MV-4-11 (cell line): ENCODE data around the gene IFNG.

Source experiments
- DNase-seq: peaks from one replicate; lab custom pipeline; 2025; lab: John Stamatoyannopoulos, UW

Gene IFNG

DNA sequence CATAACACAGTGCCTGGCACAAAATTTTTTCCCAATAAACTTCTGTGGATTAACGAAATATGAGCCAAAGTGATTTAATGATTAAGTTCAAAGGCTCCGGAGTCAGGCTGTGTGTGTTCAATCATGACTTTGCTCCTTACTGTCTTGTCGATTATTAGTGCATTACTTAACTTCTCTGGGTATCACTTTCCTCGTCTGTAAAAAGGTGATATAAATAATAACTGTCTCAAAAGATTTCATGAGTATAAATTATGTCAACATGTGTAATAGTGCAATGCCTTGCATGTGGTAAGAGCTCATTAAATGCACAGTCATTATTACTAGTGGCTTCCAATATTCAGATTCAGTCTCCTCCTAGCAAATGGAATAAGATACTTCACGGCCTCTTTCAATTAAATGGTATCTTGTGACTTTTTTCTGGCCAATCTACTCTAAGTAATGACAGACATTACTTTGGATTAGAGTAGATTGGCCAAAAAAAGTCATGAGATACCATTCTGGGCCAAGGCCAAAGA is 6.8 kb upstream of the IFNG start:
- DNase-seq = no peak

GRCh38 chr12:68163560-68164081 is 4.1 kb upstream of the IFNG start:
- DNase-seq = no peak

- no peak for DNase-seq
Measured at GRCh38 chr12:68162374-68162773, 2.8 kb upstream of the IFNG start.

- peak; percentile 24 for DNase-seq
Measured at GRCh38 chr12:68158432-68158831, 1.1 kb downstream of the IFNG start.

- no peak for DNase-seq
Measured at GRCh38 chr12:68157380-68157779, 2.2 kb downstream of the IFNG start.

DNA sequence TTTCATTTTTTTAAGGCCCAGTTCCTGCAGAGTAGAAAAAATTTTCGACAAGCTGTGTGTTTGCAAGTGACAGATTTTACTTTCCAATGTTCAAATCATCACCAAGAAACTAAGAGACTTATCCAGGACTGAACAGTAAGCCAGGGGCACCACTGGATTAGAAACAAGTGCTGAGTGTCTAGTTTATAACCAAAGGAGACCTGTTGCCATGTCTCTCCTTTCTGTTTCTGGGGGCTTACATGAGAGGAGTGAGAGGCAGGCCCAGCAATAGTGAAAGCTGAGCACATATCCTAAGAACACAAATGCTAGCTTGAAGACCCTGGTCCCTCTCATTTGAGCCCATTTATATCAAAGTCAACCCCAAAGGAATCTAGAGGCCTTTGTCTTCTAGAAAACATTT is 2.9 kb downstream of the IFNG start:
- DNase-seq = no peak

DNA sequence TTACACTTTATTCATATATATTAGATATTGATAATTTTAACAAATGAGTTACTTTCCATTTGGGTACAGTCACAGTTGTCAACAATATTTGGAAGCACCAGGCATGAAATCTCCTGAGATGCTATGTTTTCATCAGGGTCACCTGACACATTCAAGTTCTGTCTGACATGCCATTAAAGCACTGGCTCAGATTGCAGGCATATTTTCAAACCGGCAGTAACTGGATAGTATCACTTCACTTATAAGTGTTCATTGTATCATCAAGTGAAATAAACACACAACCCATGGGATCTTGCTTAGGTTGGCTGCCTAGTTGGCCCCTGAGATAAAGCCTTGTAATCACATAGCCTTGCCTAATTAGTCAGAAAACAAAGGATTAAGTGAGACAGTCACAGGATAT is 4.8 kb downstream of the IFNG start:
- DNase-seq = no peak

DNA sequence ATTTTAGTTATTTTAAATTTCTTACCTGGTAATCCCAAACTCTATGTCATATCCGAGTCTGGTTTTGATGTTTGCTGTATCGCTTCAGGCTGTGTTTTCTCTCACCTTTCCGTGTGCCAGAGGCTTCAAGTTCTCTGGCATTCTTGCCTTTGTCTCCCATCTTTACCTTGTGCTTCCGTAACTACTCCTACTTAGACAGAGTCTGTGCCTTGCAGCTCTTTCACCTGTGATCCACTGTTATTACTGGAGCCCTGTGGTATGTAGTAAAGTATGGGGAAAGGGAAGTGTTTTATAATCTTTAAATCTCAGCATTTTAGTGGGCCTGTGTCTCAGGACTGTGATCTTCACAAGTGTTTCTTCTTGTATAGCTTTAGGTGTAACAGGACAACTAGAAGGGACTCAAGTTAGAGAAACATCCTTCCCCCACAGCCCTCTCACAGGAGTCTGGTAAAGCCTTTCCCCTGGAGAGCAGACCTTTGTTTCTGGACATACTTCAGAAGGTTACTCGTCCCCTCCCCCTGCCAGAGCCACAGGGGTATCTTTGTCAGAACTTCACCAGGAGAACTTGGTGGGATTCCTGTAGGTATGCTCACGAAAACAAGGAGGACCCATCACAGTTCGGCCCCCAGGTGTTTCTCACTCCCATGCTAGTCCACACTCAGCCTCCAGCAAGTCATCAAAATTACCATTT is 11.1 kb downstream of the IFNG start:
- no peak for DNase-seq

DNA sequence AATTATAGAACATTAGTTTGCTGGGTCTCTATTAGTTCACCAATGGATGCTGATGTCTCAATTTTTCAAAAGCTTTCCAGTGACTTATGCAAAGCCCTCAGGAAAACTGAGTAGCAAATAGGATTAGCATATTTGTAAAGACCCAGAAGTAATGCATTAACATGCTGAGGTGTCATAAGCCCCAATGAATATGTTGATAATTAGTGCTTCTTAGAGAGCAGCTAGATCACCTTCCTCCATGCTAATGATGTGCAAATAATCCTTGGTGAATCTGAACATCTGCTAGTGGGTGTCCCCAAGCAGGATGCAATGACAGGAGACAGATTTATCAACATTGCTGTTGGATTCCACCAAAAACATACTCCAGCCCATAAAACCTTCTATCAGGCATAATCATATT is 19.0 kb downstream of the IFNG start:
- DNase-seq = no peak

GRCh38 chr12:68139941-68140340 is 19.6 kb downstream of the IFNG start:
- DNase-seq = peak; percentile 43

- no peak for DNase-seq
Measured at GRCh38 chr12:68139001-68139400, 20.5 kb downstream of the IFNG start.

DNA sequence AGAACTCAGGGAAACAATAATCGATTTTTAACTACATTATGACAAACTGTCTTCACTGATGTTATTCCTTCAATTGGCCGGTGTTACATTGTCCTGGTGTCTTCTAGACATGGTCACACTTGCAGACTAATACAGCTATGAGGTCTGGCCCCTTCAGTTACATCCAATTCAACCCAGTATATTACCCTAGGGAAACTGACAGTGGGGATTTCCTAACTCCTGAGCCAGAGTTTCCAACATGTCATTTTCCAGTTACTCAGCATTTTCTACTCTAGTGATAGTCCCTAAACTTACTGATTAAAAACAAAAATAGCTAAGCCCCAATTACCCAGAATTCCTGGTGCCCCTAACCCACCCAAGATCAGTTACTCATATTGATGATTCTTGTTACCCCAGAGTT is 21.1 kb downstream of the IFNG start:
- DNase-seq = no peak

DNA sequence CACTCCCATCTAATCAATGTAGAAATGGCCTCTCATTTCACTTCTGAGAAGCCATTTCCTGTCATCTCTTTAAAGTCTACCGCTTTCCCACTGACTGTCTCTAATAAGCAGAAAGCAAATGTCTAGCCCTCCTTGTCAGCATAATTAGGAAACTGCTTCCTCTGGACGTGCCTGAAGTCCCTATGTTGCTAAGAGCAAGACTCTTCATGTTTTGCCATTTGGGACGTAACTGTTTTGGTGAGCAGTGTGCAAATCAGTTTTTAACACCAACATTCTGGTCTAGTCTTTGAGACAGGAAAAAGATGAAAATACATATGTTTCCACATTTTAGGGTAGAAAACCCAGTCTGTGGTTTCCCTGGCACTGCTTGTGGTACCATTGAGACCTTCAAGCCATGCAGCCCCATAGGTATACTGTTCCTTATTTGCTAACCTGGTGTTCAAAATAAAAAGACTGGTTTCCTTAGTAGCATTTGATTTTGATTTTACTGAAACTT is 22.2 kb downstream of the IFNG start:
- DNase-seq = no peak

DNA sequence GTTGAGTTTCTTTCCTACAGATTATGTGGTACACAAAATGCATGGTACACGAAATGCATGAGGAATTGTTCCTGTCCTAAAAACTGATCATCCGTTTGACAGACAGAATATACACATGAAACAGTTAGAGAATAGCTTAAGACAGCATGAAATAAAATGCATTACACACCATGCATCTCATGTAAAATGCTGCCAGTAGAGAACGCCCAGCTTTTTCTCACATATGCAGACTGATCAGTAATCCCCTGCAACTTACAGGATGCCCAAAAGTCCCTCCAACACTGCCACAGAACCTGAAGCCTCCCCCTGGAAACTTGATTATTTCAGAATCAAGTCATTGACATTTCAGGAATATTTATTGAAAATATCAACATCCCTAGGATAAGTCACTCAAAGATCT is 24.0 kb downstream of the IFNG start:
- DNase-seq = no peak

DNA sequence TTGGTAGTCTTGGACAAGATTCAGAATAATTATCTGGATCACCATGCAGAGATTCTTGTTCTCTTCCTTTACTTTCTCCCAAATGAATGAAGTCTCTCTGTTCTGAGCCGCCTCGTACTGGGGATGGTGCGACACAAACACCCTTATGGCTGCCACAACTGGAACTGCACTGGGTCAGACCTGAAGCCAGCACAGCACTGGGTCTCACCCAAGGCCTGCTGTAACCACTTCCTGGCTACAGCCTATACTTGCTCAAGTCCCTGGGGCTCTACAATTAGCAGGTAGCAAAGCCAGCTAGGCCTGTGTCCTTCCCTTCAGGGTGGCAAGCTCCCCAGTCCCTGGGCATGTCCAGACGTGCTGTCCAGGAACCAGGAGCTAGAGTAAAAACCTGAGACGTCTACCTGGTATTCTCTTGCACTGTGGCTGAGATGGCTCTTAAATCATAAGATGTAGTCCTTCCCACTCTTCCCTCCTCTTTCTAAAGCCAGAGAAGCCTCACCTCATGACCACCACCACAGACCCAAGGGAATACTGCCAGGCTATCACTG is 27.6 kb downstream of the IFNG start:
- no peak for DNase-seq

DNA sequence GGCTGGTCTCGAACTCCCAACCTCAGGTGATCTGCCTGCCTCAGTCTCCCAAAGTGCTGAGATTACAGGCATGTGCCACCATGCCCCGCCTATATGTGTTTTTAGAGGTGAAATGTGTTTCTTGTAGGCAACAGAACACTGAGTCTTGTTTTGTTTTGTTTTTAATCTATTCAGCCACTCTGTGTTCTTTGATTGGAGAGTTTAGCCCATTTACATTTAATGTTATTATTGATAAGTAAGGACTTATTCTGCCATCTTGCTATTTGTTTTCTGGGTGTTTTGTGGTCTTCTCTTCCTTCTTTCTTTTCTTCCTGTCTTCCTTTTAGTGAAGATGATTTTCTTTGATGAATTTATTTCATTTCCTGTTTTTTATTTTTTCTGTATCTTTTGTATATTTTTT is 29.6 kb downstream of the IFNG start:
- DNase-seq = no peak

GRCh38 chr12:68122236-68122920 is 37.2 kb downstream of the IFNG start:
- peak; percentile 11 for DNase-seq

DNA sequence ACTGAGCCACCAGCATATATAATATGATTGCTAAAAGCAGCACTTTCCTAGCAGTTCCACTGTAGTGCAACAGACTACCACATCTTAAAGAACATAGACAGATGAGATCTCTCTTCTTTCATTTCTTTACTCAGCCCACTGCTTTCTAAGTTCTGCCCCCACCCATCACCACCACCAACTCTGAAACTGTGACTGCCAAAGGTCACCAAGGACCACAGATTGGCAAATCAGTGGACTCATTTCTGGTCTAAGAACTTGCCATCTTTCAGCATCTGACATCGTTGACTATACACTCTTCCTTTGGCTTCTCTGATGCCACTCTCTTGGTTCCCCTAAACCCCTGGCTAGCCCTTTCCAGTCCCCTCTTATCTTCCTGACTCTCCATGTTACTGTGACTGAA is 38.4 kb downstream of the IFNG start:
- DNase-seq = no peak

DNA sequence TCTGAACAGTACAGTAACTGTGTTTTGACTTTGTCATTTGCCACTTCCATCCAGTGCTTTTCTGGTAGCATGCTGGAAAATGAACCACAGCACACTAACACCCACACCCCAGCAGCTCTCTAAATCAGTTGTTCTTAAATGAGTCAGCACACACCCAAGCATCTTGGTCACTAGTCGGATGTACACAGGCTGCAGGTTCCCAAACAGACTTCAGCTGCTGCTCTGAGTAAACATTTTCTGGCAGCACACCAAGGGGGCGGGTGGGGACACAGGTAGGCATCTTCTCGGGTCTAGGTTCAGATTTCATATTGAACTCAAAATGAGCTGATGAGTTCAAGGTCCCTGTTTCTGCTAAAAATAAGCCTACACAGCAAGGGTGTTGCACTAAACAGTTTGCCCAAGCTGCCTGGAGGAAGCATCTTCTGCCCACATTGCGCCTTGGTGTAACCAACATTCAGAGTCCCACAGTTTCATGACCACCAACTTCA is 39.8 kb downstream of the IFNG start:
- DNase-seq = peak; percentile 57

- no peak for DNase-seq
Measured at GRCh38 chr12:68119250-68119649, 40.3 kb downstream of the IFNG start.

DNA sequence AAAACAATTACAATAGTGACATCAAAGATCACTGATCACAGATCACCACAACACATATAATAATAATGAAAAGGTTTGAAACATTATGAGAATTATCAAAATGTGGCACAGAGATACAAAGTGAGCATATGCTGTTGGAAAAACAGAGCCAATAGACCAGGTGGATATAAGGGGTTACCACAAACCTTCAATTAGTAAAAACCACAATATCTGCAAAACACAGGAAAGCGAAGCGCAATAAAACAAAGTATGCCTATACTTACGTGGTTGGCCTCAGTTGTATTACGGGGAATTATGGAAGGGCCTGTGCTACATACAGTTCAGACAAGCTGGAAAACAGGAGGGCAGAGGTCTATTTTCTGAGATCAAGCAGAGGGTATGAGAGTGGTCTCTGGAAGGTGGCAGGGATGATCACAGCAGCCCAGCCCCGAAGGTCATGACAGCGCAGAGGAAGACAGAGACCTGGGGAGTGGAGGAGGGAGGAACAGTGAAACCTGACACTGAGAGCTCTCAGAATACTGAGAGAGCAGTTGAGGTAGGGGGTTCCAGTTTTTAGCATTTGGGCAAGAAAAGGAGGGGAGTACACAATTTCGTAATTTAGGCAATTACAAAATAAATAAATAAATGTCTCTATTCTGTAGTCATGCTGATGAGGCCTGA is 41.3 kb downstream of the IFNG start:
- no peak for DNase-seq

DNA sequence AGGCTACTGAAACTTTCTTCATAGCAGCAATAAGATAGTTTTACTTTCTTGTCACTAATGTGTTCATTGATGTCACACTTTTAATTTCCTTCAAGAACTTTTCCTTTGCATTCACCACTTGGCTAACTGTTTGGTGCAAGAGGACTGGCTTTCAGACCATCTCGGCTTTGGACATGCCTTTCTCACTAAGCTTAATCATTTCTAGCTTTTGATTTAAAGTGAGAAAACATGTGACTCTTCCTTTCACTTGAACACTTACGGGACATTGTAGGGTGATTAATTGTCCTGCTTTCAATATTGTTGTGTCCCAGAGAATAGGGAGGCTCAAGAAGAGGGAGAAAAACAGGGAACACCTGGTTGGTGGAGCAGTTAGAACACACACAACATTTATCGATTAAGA is 41.9 kb downstream of the IFNG start:
- DNase-seq = no peak
